Gastroesophageal sphincter (tissue), 4 donors: Measurements from ENCODE around the gene TRPM5. TPM values are rescaled to one million over a fixed set of nuclear protein-coding genes. Genes with fewer than 3 reads are reported as not detected.

Source experiments
- ATAC-seq: fragments of 150-250 bp; one replicate; pipeline ENCODE4 v1.9.1; 2016; ENCODE audit warnings: mild to moderate bottlenecking, moderate library complexity
- H3K27ac ChIP-seq, 4 donors: fragments of 200-600 bp; sonication (generic) in 3 of 4; 1 replicate in 3 of 4; 2 replicates in 1 of 4; pipeline ENCODE4 v1.5.1; 2016 to 2019
- H3K27me3 ChIP-seq: fragments of 200-600 bp; sonication (generic); one replicate; pipeline ENCODE4 v1.5.1; 2019
- H3K36me3 ChIP-seq, 2 donors: fragments of 200-600 bp; sonication (generic); one replicate each; pipeline ENCODE4 v1.5.1; 2019; ENCODE audit warnings: control low read depth in 1 of 2
- H3K4me1 ChIP-seq, 3 donors: fragments of 200-600 bp; sonication (generic); 1 replicate in 2 of 3; 2 replicates in 1 of 3; pipeline ENCODE4 v1.5.1; 2016 to 2019; ENCODE audit warnings: control low read depth in 2 of 3
- H3K4me3 ChIP-seq, 2 donors: fragments of 200-600 bp; sonication (generic); one replicate each; pipeline ENCODE4 v1.5.1; 2019; ENCODE audit warnings: mild to moderate bottlenecking in 1 of 2, moderate library complexity in 1 of 2
- H3K9me3 ChIP-seq, 3 donors: fragments of 200-600 bp; sonication (generic); one replicate each; pipeline ENCODE4 v1.5.1; 2017 to 2019; ENCODE audit warnings: control low read depth in 2 of 3
- CTCF ChIP-seq, 4 experiments: fragments of 200-600 bp in 2 of 4; fragments of 450-650 bp in 2 of 4; sonication (generic) in 1 of 4; IDR thresholded peaks; one replicate each; pipeline ENCODE4 v1.5.1; 2017 to 2019; ENCODE audit warnings: antibody characterized with exemption in 4 of 4, mild to moderate bottlenecking in 2 of 4, moderate library complexity in 2 of 4
- EP300 ChIP-seq: sonication (generic); formaldehyde crosslinking; IDR thresholded peaks from one replicate; pipeline ENCODE4 v1.6.1; 2017; ENCODE audit warnings: antibody characterized with exemption, mild to moderate bottlenecking
- POLR2A ChIP-seq, 2 donors: fragments of 450-650 bp; IDR thresholded peaks; one replicate each; pipeline ENCODE4 v1.6.1; 2017; ENCODE audit warnings: antibody characterized with exemption in 2 of 2, mild to moderate bottlenecking in 2 of 2, moderate library complexity in 1 of 2
- POLR2AphosphoS5 ChIP-seq: sonication (generic); formaldehyde crosslinking; IDR thresholded peaks from one replicate; pipeline ENCODE4 v1.6.1; 2017; ENCODE audit warnings: antibody characterized with exemption
- WGBS, 2 donors: methylation state at CpG; one replicate each; pipeline ENCODE4 v1.1.5; 2018; ENCODE audit warnings: low coverage in 1 of 2; 5-methylcytosine and 5-hydroxymethylcytosine counted together
- total RNA-seq, 4 donors: library from RNA; depleted of rRNA; stranded (reverse); fragments of >200 nt; gene quantifications; one replicate each; pipeline ENCODE4 v1.1.0, GENCODE V29; 2016

TRPM5 gene
- total RNA-seq, 4 donors from 2014 or later, result not detected

- 80 to 97% methylated on average over 3 of the region's 3 CpGs for WGBS, 2 donors
- no peak overlapping the region for H3K27ac ChIP-seq
- H3K36me3 ChIP-seq, result no peaks in the 10 kb centered on the region
- no peak overlapping the region for H3K4me3 ChIP-seq
- TF ChIP-seq CTCF (IDR thresholded peaks at IDR 0.05) (no peak), EP300 (no peak), POLR2A (IDR thresholded peaks at IDR 0.05) (no peak), POLR2AphosphoS5 (no peak)
- H3K4me1 ChIP-seq, result peaks cover 0 to 9% (median 0%) of the 10 kb centered on the region in 3 donors
- no peak for ATAC-seq
- peaks cover 0 to 10% (median 0%) of the 10 kb centered on the region in 3 donors for H3K9me3 ChIP-seq
- H3K27me3 ChIP-seq, result peaks cover 74% of the 10 kb centered on the region
These were observed 4.5 kb downstream of the TRPM5 start for GRCh38 chr11:2439820-2440219.

GRCh38 chr11:2437516-2437915 lies 6.8 kb downstream of the TRPM5 start:
- Histone ChIP-seq H3K27me3 (peaks cover 63% of the 10 kb centered on the region), H3K9me3 (peaks cover 0 to under 1% (median 0%) of the 10 kb centered on the region in 3 donors), H3K4me3 (no peak overlapping the region), H3K36me3 (no peaks in the 10 kb centered on the region), H3K27ac (no peak overlapping the region), H3K4me1 (no peaks in the 10 kb centered on the region)
- TF ChIP-seq POLR2A (IDR thresholded peaks at IDR 0.05) (no peak), EP300 (no peak), CTCF (IDR thresholded peaks at IDR 0.05) (no peak), POLR2AphosphoS5 (no peak)
- ATAC-seq, result no peak
- 50 to 89% methylated on average over 1 to 4 of the region's 4 CpGs for WGBS, 2 donors

GRCh38 chr11:2436521-2437031 lies 7.7 kb downstream of the TRPM5 start:
- Histone ChIP-seq H3K9me3 (no peaks in the 10 kb centered on the region), H3K4me3 (no peak overlapping the region), H3K27ac (no peak overlapping the region), H3K4me1 (no peaks in the 10 kb centered on the region), H3K27me3 (peaks cover 57% of the 10 kb centered on the region), H3K36me3 (no peaks in the 10 kb centered on the region)
- TF ChIP-seq POLR2A (IDR thresholded peaks at IDR 0.05) (no peak), EP300 (no peak), POLR2AphosphoS5 (no peak), CTCF (IDR thresholded peaks at IDR 0.05) (no peak)
- WGBS, 2 donors, result 90% methylated on average over 2 of the region's 13 CpGs; no CpG with 5 or more reads in 1 of the 2 donors
- no peak for ATAC-seq

- ATAC-seq, result no peak
- Histone ChIP-seq H3K27ac (no peak overlapping the region), H3K4me1 (no peaks in the 10 kb centered on the region), H3K27me3 (peaks cover 51% of the 10 kb centered on the region), H3K9me3 (no peaks in the 10 kb centered on the region), H3K36me3 (no peaks in the 10 kb centered on the region), H3K4me3 (no peak overlapping the region)
- WGBS, 2 donors, result 78 to 83% methylated on average over 3 to 4 of the region's 10 CpGs
- TF ChIP-seq CTCF (IDR thresholded peaks at IDR 0.05) (no peak), POLR2AphosphoS5 (no peak), EP300 (no peak), POLR2A (IDR thresholded peaks at IDR 0.05) (no peak)
These were observed 8.2 kb downstream of the TRPM5 start for GRCh38 chr11:2436013-2436520.

- no peaks in the 10 kb centered on the region for H3K36me3 ChIP-seq
- no peak for TF ChIP-seq EP300
- TF ChIP-seq POLR2A (IDR thresholded peaks at IDR 0.05), result no peak
- TF ChIP-seq CTCF (IDR thresholded peaks at IDR 0.05), result no peak
- no peak for TF ChIP-seq POLR2AphosphoS5
- H3K27ac ChIP-seq, result no peak overlapping the region
- H3K4me3 ChIP-seq, result no peak overlapping the region
- WGBS, 2 donors, result 85% methylated on average over 12 of the region's 12 CpGs
- H3K9me3 ChIP-seq, result no peaks in the 10 kb centered on the region
- H3K27me3 ChIP-seq, result peaks cover 45% of the 10 kb centered on the region
- no peak for ATAC-seq
- no peaks in the 10 kb centered on the region for H3K4me1 ChIP-seq
These were observed 8.9 kb downstream of the TRPM5 start for GRCh38 chr11:2435288-2436012.
